Spleen (tissue), 7 donors: Measurements from ENCODE around the gene CMIP.

Source experiments
- POLR2A ChIP-seq, 3 donors: fragments of 450-650 bp; IDR thresholded peaks; one replicate each; pipeline ENCODE4 v1.5.1; 2017; ENCODE audit warnings: antibody characterized with exemption in 3 of 3, mild to moderate bottlenecking in 1 of 3
- POLR2AphosphoS5 ChIP-seq, 3 donors: sonication (generic); formaldehyde crosslinking; IDR thresholded peaks; one replicate each; pipeline ENCODE4 v1.5.1; 2017; ENCODE audit warnings: antibody characterized with exemption in 3 of 3
- TF ChIP-seq, protein P1 (sequence below), 11 experiments: fragments of 200-600 bp in 7 of 11; fragments of 450-650 bp in 4 of 11; sonication (generic) in 4 of 11; IDR thresholded peaks in 8 of 11; conservative IDR thresholded peaks in 3 of 11; 1 replicate in 7 of 11; 2 replicates in 4 of 11; pipeline versions ENCODE4 v1.4.0 to v1.8.0; 2016 to 2021; ENCODE audit warnings: antibody characterized with exemption in 11 of 11, inconsistent platforms in 4 of 11, mild to moderate bottlenecking in 1 of 11
- donor health status: DM: no; HTN: no; CAD: no; lungs with moderate emphysema.
- donor health status: DM: no; HTN: no; CAD: no.
- donor health status: DM: no; HTN: no; CAD: no.

DNA sequence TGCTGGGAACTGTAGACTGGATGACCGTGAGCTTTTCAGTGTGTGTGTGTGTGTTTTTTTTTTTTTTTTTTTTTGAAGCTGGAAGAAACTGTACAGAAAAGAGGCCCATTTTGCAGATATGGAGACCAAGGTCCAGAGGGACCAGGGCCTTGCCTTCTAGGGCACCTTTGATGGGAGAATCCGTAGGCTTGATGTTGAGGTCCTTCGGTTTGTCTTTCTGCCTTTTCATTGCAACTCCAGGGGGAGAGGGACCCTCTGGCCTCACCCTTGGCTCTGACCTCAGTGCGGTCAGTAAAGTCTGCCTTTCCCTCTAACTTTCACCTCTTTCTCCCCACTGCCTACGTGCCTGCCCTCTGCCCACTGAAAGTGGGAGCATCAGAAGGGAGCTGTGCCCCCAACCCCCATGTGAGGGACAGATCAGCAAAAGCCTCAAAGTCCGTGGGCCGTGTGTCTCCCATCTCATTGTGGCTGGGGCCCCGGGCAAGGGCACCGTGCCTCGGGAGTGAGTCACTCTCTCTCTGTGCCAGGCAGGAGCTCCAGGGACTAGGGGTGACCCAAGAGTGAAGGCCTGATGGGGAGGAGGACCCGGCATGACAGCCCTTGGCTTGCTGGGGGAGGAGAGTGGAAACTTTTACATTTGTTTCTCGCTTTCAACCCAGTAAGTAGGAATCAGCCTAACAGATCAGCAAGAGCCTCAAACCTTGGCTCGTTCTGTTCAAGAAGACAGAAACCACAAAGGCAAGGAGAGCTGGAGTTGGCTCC, 123.6 kb downstream of the CMIP start:
- TF ChIP-seq, protein P1, sequence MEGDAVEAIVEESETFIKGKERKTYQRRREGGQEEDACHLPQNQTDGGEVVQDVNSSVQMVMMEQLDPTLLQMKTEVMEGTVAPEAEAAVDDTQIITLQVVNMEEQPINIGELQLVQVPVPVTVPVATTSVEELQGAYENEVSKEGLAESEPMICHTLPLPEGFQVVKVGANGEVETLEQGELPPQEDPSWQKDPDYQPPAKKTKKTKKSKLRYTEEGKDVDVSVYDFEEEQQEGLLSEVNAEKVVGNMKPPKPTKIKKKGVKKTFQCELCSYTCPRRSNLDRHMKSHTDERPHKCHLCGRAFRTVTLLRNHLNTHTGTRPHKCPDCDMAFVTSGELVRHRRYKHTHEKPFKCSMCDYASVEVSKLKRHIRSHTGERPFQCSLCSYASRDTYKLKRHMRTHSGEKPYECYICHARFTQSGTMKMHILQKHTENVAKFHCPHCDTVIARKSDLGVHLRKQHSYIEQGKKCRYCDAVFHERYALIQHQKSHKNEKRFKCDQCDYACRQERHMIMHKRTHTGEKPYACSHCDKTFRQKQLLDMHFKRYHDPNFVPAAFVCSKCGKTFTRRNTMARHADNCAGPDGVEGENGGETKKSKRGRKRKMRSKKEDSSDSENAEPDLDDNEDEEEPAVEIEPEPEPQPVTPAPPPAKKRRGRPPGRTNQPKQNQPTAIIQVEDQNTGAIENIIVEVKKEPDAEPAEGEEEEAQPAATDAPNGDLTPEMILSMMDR (IDR thresholded peaks at IDR 0.05 in 8 of 11, conservative IDR thresholded peaks at IDR 0.05 in 3 of 11) = no peak
- TF ChIP-seq POLR2AphosphoS5 (IDR thresholded peaks at IDR 0.05) (peak in 2 of 3 donors; percentile 40 to 44), POLR2A (IDR thresholded peaks at IDR 0.05) (no peak)
